ENCODE results near the gene PKP1.

PKP1 gene

GRCh38 chr1:201371276-201371675, 88.0 kb downstream of the PKP1 start:
- no peak for DNase-seq (ENCODE audit: low spot score)

GRCh38 chr1:201371792-201372191, 88.5 kb downstream of the PKP1 start:
- DNase-seq (ENCODE audit: low spot score), result no peak

DNA sequence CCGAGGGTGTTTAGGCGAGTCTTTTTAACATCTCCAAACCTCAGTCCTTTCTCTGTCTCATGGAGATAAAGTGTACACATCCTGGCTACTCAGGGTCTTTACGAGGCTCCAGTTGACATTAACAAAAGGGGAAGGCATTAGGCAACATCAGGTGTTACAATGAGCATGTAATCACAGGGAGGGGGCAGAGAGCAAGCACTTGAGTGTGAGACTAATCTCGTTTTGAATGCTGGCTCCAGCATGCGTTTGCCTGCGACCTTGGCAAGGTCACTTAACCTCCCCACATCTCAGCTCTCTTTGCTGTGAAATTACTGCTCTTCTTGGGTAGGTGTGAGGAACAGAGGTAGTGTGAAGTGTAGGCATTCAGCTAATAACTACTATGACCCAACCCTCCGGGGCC, 91.1 kb downstream of the PKP1 start:
- no peak for DNase-seq (ENCODE audit: low spot score)

DNA sequence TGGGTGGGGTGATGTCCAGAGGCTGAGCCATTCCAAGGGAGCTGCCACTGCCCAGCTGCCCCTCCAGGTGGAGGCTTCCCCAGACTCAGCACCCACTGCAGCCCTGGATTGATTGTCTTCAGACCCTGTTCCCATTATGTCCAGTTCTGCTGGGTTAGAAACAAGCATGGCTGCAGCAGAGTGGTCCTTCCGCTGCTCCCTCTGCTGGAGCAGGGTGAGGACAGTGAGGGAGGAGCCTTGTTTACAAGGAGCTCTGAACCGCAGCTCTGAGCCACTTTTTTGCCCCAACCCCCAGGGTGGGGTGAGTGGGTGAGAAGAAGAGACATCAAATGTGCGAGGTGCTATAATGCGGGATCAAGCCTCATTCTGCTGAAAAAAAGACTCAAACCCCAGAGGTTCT, 91.9 kb downstream of the PKP1 start:
- no peak for DNase-seq (ENCODE audit: low spot score)

DNA sequence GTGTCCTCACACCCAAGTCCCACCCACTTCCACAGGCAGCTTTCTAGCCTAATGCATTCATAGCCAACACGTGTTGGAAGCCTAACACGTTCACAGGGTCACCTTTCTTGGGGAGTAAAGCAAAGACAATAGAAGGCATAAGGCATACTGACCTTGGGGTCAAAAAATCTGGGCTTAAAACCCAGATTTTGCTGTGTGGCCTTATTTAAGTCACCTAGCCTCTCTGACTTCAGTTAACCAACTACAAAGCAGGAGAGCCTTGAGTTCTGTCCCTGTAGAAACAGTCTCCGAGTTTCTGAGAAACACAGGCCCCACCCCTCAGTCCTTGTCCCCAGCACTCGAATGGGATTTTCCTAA, 92.8 kb downstream of the PKP1 start:
- no peak for DNase-seq (ENCODE audit: low spot score)

DNA sequence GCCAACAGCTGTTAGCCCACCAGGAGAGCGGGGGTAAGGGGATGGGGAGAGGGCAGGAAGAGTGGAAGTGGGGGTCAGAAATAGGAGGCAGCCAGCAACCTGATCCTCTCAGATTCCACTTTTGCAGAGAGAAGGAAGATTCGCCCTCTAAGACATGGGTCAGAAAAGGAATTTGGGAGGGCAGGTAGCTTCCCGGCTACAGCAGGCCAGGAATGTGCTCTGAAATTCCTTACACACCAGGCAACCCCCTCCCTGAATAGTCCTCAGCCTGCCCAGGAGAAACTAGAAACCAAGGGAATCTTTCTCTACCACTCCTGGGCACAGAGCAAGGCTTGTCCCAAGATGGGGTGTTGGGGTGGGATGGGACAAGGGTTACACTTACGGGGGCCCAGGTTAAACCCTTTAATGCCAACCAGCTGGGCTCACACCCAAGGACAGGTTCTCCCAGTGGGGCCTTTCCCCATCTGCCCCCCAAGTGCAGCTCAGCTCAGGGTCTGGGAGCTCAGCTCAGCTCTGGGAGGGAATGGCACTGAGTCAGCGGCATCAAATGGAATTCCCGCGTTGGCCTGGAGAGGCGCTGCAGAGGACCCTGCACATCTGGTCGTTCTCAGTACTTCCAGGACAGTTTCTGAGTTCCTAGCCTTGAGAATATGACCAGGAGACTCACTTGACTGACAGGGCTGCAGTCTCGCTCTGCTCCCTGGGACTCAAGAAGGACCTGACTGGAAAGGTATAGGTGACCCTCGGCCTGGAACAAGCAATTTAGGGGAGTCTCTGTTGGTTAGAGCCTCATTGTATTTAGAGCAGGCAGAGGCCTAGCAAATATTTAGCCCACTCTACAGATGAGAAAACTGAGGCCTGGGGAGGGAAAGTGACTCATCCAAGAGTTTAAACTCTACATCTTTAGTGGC, 93.4 kb downstream of the PKP1 start:
- peak; percentile 76 for DNase-seq (ENCODE audit: low spot score)

- no peak for DNase-seq (ENCODE audit: low spot score)
These were observed 94.3 kb downstream of the PKP1 start, which contains the start of gene TNNT2 for GRCh38 chr1:201377611-201378092. Gene TNNT2 (minus strand): TSS chr1:201377680. CDS start chr1:201373254, 4,426 bp downstream.

- no peak for DNase-seq (ENCODE audit: low spot score)
These were observed 95.5 kb downstream of the PKP1 start for GRCh38 chr1:201378804-201379203.

DNA sequence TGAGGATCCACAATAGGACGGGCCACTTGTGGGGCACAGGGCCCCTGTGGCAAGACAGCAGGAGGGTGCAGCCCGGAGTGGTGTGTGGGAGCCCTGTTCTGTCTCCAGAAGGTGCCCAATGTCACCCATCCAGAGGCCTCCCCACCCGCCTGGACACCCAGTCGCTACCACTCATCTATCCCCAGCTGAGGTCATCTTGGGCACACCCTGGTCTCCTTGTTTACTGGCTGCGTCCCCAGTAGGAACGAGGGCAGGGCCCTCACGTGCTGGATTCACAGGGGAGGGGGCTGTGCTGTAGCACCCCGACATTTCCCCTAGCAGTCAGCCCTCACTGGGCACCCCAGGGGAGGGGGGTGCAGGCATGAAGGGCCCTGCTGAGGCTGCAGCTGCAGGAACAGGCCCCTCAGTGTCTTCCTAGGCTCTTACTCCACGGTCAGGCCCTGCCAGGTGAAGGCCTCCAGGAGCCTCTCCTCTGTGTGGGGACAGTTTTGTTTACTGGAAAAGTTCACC, 96.5 kb downstream of the PKP1 start:
- no peak for DNase-seq (ENCODE audit: low spot score)

GRCh38 chr1:201381130-201381529, 97.8 kb downstream of the PKP1 start:
- DNase-seq (ENCODE audit: low spot score), result no peak

Measured in COLO829 (cell line).